ENCODE measurements around the gene MBTD1. TPM values are rescaled to one million over a fixed set of nuclear protein-coding genes. Genes with fewer than 3 reads are reported as not detected.
"Not testable (repeated sequence)": the region's sequence is repeated elsewhere in the genome, so short reads cannot be mapped to it uniquely, and the experiment has no call there.

Gene MBTD1
- total RNA-seq, result 1 to 10 TPM; 5.9 to 9.1 (median 6.3) TPM
- polyA plus RNA-seq, result 4.1 TPM
- long read RNA-seq, donor 1, partial matches to known transcripts, result 1 of 4 reads
- long read RNA-seq, donor 1, other reads (novel, unspliced or antisense), result 3 of 4 reads
- long read RNA-seq, donor 2, result 0 reads
- long read RNA-seq, donor 3, partial matches to known transcripts, result 0 of 1 reads
- long read RNA-seq, donor 3, other reads (novel, unspliced or antisense), result 1 of 1 reads
- long read RNA-seq, donor 4, partial matches to known transcripts, result 1 of 1 reads
- long read RNA-seq, donor 4, other reads (novel, unspliced or antisense), result 0 of 1 reads

DNA sequence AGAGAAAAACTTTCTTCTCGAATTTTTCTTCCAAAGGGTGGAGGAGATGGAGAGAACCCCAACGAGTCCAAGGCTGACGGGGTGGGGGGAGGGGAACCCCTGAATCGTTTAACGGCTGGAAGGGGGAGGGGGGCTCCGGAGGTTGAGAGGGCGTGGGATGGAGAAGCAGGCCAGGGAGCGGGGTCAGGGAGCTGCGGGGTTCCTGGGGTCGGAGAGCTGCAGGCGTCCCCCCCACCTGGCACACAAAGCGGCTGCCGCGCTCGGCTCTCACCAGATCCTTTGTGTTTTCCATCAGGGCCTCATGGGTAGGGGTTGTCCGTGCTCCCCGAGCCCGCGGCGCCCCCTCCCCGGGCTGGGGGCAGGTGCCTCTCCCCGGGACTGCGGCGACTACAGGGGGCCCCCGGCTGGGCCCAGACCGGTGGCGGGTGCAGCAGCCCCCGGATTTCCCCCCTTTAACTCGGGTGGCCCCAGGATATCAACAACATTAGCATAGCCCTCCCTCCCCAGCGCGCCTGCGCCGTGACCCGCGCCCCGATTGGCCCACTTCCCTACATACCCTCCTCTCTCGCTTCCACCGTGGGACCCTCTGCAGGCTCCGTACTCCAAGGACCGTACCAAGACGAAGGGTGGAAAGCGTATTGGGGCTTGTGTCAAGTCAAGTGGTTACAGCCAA, at the start of gene MBTD1:
Gene MBTD1 (minus strand): TSS at position 486 of the 673 bp plus-strand sequence. CDS start 34,888 bp downstream, outside the sequence.
- H3K27me3 ChIP-seq (ENCODE audit: control insufficient read depth, insufficient read depth), result no peaks in the 10 kb centered on the region
- WGBS, result under 1% methylated on average over 42 of the region's 42 CpGs
- H3K27ac ChIP-seq (ENCODE audit: low read length), result peak within 1 kb of the TSS; percentile 97
- H3K4me3 ChIP-seq (ENCODE audit: low read length), result peak within 1 kb of the TSS; percentile 74
- DNase-seq (peak; percentile 95 to 98 (median 97)), ATAC-seq (peak; percentile 96)
- H3K4me1 ChIP-seq (ENCODE audit: control insufficient read depth, insufficient read depth, low read length), result peaks cover 7% of the 10 kb centered on the region
- H3K9me3 ChIP-seq (ENCODE audit: control insufficient read depth, low read length), result no peaks in the 10 kb centered on the region
- intact Hi-C loops (cut with DNase I), result no loop called here

DNA sequence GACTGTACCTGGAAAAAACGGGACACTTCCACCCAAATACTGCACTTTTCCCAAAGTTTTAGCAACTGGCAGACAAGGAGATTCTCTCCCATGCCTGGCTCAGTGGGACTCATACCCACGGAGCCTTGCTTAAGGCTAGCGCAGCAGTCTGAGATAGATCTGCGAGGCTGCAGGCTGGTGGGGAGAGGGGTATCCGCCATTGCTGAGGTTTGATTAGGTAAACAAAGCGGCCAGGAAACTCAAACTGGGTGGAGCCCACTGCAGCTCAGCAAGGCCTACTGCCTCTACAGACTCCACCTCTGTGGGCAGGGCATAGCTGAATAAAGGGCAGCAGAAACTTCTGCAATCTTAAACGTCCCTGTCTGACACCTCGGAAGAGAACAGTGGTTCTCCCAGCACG, 45.3 kb upstream of the MBTD1 start:
- ATAC-seq, result no peak
- H3K27ac ChIP-seq (ENCODE audit: low read length), result no peak overlapping the region
- no peak overlapping the region for H3K4me3 ChIP-seq (ENCODE audit: low read length)
- 90% methylated on average over 9 of the region's 9 CpGs for WGBS
- H3K9me3 ChIP-seq (ENCODE audit: control insufficient read depth, low read length), result no peaks in the 10 kb centered on the region
- no peaks in the 10 kb centered on the region for H3K4me1 ChIP-seq (ENCODE audit: control insufficient read depth, insufficient read depth, low read length)
- DNase-seq, result no peak
- intact Hi-C loops (cut with DNase I), result no loop called here
- H3K27me3 ChIP-seq (ENCODE audit: control insufficient read depth, insufficient read depth), result no peaks in the 10 kb centered on the region

DNA sequence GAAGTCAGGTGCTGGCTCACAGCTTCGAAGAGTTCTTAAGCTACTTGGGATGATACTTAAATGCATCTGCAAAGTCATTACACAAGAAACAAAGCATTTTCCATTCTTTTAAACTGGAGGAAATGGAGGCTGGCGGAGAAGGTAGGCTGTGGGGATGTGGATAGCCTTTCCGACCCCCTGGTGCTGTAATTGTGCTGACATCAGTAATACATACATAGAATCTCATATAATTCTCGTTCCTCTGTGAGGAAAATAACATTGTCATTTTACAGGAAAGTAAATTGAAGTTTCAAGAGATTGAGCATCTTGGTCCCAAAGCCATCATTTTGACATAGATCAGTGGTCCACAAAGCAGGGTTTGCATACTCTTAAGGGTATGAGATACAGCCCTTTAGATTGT, 40.0 kb upstream of the MBTD1 start:
- intact Hi-C loops (cut with DNase I), result loop anchor here in 1 of 4 donors (10.0 kb wide), 2 partner anchors 235 to 815 kb away; no protein-coding TSS in a partner anchor

DNA sequence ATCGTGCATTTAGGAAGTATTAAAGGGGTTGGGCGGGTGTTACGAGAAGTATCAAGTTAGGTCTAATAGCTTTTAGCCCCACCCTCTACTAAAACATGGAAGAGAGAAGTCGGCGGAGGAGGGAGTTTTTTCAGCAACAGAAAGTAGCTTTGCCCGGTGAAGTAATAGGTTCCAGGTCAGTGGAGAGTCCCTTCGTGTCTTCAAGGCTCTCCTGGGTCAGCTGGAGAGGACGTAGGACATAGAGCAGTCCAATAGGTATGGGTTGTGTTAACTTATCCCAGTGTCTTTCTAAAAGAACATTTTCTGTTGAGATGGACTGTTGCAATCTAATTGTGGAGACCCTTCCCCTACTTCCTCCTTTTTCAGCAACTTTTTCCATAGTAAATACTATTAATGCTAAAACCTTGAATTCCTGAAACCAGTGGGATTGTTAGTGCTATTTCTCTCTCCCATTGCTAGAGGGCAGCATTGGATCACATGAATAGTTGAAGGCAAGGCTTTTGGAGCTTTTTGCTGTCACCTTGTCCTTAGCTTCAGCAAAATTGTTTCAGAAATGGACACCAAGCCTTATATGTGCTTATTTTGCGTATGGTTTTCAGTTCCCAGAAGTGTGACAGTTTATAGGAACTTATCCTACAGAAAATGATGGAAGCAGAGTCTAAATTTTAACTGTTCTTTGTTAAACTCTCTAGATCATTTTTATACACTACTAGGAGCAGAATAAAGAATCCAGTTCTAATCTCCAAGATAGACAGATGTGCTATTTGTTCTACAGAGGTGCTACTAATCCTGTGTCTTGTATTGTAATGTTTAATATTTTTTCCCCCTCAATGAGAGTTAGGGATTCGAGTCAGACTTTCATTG, 38.9 kb upstream of the MBTD1 start:
- H3K27ac ChIP-seq (ENCODE audit: low read length), result no peak overlapping the region
- H3K4me3 ChIP-seq (ENCODE audit: low read length), result no peak overlapping the region
- intact Hi-C loops (cut with DNase I), result loop anchor here in 1 of 4 donors (10.0 kb wide), 2 partner anchors 236 to 816 kb away; no protein-coding TSS in a partner anchor
- 56% methylated on average over 10 of the region's 10 CpGs for WGBS
- no peak for DNase-seq
- no peaks in the 10 kb centered on the region for H3K27me3 ChIP-seq (ENCODE audit: control insufficient read depth, insufficient read depth)
- no peaks in the 10 kb centered on the region for H3K9me3 ChIP-seq (ENCODE audit: control insufficient read depth, low read length)
- peak in 1 of 2 donors; percentile 22 for ATAC-seq
- H3K4me1 ChIP-seq (ENCODE audit: control insufficient read depth, insufficient read depth, low read length), result no peaks in the 10 kb centered on the region

More for the DNA sequence above, 40.0 kb upstream of the MBTD1 start:
- ATAC-seq, result no peak
- no peaks in the 10 kb centered on the region for H3K27me3 ChIP-seq (ENCODE audit: control insufficient read depth, insufficient read depth)
- no peaks in the 10 kb centered on the region for H3K4me1 ChIP-seq (ENCODE audit: control insufficient read depth, insufficient read depth, low read length)
- no peak overlapping the region for H3K4me3 ChIP-seq (ENCODE audit: low read length)
- DNase-seq, result no peak
- 89% methylated on average over 4 of the region's 4 CpGs for WGBS
- no peak overlapping the region for H3K27ac ChIP-seq (ENCODE audit: low read length)
- no peaks in the 10 kb centered on the region for H3K9me3 ChIP-seq (ENCODE audit: control insufficient read depth, low read length)

DNA sequence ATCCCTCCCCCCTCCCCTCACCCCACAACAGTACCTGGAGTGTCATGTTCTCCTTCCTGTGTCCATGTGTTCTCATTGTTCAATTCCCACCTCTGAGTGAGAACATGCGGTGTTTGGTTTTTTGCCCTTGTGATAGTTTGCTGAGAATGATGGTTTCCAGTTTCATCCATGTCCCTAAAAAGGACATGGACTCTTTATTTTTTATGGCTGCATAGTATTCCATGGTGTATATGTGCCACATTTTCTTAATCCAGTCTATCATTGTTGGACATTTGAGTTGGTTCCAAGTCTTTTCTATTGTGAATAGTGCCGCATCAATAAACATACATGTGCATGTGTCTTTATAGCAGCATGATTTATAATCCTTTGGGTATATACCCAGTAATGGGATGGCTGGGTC, 34.5 kb upstream of the MBTD1 start:
- H3K4me3 ChIP-seq (ENCODE audit: low read length); H3K27me3 ChIP-seq (ENCODE audit: control insufficient read depth, insufficient read depth); DNase-seq; H3K9me3 ChIP-seq (ENCODE audit: control insufficient read depth, low read length); H3K4me1 ChIP-seq (ENCODE audit: control insufficient read depth, insufficient read depth, low read length); ATAC-seq; H3K27ac ChIP-seq (ENCODE audit: low read length): not testable (repeated sequence)
- intact Hi-C loops (cut with DNase I), result loop anchor here in 1 of 4 donors (10.0 kb wide), 2 partner anchors 240 to 820 kb away; no protein-coding TSS in a partner anchor
- over 99% methylated on average over 2 of the region's 2 CpGs for WGBS

DNA sequence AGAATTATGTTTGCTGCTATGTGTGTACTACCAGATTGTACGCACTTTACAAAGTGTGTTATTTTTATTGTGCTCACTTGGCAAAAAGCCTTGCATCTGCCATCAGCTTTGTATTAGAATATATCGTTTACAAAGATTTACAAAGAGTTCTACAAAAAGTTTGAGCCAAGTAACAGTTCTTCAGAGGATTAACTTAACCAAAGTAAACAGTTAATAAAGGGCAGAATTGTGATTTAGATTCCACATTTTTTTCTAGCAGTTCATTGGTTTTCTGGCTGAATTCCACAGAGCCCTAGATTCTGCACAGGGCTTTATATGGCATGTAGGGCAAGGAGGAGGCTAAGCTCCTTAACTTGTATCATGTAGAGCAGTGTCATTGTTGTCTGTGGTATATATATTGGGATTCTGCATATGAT, 29.9 kb upstream of the MBTD1 start:
- ATAC-seq (no peak), DNase-seq (no peak)
- 60% methylated on average over 2 of the region's 2 CpGs for WGBS
- intact Hi-C loops (cut with DNase I), result loop anchor here in 1 of 4 donors (10.0 kb wide), 2 partner anchors 245 to 825 kb away; no protein-coding TSS in a partner anchor
- no peaks in the 10 kb centered on the region for H3K9me3 ChIP-seq (ENCODE audit: control insufficient read depth, low read length)
- H3K4me3 ChIP-seq (ENCODE audit: low read length), result no peak overlapping the region
- no peak overlapping the region for H3K27ac ChIP-seq (ENCODE audit: low read length)
- H3K4me1 ChIP-seq (ENCODE audit: control insufficient read depth, insufficient read depth, low read length), result no peaks in the 10 kb centered on the region
- no peaks in the 10 kb centered on the region for H3K27me3 ChIP-seq (ENCODE audit: control insufficient read depth, insufficient read depth)

DNA sequence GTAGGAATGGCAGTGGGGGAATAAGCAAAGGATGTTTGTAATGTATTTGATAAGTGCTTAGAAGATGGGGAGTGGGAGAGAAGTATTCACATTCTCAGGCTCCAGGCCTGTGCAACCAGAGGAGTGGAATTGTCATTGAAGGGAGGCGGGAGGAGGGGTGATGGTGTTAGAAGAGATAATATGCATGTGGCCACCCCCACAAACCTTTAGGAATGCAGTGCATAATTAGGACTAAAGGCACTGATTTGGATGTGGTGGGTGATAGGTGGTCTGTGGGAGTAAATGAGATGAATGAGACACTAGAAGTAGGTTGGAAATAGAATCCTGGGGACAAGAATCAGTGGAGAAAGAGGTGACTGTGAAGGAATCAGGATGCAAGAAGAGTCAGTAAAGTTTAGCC, 27.6 kb upstream of the MBTD1 start:
- H3K9me3 ChIP-seq (ENCODE audit: control insufficient read depth, low read length), result no peaks in the 10 kb centered on the region
- H3K27ac ChIP-seq (ENCODE audit: low read length), result no peak overlapping the region
- 98% methylated on average over 1 of the region's 1 CpG for WGBS
- DNase-seq (no peak), ATAC-seq (no peak)
- no peaks in the 10 kb centered on the region for H3K4me1 ChIP-seq (ENCODE audit: control insufficient read depth, insufficient read depth, low read length)
- intact Hi-C loops (cut with DNase I), result no loop called here
- H3K4me3 ChIP-seq (ENCODE audit: low read length), result no peak overlapping the region
- H3K27me3 ChIP-seq (ENCODE audit: control insufficient read depth, insufficient read depth), result no peaks in the 10 kb centered on the region

DNA sequence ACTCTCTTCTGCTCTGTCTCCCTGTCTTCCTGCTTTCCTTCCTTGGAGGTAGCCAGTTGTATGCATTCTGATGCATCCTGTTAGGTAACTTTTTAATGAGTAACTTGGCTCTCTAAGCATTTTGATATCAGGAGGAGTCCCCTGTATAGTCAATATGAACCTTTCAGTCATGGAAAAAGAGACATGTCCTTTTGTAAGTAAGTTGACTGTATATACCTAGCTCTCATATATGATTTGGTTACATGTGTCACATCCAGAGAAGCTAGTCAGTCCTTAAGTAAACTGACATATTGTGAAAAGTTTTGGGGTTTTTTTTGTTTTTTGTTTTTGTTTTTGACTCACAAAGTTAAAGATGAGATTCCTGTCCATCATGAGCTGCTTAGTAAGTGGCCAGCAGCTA, 19.3 kb upstream of the MBTD1 start:
- Histone ChIP-seq H3K27ac (ENCODE audit: low read length) (no peak overlapping the region), H3K9me3 (ENCODE audit: control insufficient read depth, low read length) (no peaks in the 10 kb centered on the region), H3K4me1 (ENCODE audit: control insufficient read depth, insufficient read depth, low read length) (no peaks in the 10 kb centered on the region), H3K4me3 (ENCODE audit: low read length) (no peak overlapping the region), H3K27me3 (ENCODE audit: control insufficient read depth, insufficient read depth) (no peaks in the 10 kb centered on the region)
- ATAC-seq (no peak), DNase-seq (no peak)
- intact Hi-C loops (cut with DNase I), result no loop called here

DNA sequence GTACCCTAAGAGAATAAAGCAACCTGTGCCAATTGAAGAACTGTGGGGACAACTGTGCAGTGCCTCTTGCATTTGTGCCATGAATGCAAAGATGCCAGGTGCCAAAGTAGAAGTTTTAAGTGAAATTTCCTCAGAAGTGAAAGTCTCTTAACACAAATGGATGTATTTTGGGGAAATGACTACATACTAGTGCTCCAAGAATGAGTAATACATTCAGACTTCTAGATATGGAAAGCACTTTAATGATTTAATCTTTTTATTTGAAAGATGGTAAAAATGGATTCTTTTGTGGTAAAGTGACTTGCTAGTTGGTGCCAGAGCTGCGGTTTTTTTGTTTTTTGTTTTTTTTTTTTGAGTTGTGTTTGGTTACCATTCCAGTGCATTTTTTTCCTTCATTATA, 15.5 kb upstream of the MBTD1 start:
- intact Hi-C loops (cut with DNase I), result no loop called here
- DNase-seq, result no peak
- WGBS, result 88% methylated on average over 1 of the region's 1 CpG
- Histone ChIP-seq H3K4me3 (ENCODE audit: low read length) (no peak overlapping the region), H3K9me3 (ENCODE audit: control insufficient read depth, low read length) (no peaks in the 10 kb centered on the region), H3K27ac (ENCODE audit: low read length) (no peak overlapping the region), H3K4me1 (ENCODE audit: control insufficient read depth, insufficient read depth, low read length) (no peaks in the 10 kb centered on the region), H3K27me3 (ENCODE audit: control insufficient read depth, insufficient read depth) (no peaks in the 10 kb centered on the region)
- ATAC-seq, result no peak

DNA sequence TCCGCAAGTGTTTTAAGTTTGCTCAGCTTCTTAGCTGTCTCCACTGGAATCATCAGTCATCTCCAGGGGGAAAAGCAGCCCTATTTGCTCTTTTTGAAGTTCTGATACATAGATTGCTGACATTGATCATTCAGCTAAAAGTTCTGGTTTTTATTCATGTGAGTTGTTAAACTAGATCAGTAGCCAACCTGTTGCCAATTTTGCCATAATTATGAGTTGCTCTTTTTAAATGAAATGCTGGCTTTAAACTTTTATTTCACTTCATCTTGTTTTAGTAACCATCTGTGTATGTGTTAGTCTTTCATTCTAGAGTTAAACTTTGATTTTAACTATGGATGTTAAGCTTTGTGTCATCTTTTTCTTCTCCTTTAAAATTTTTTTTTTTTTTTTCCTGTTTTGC, 13.0 kb upstream of the MBTD1 start:
- ATAC-seq (no peak), DNase-seq (no peak)
- intact Hi-C loops (cut with DNase I), result no loop called here
- Histone ChIP-seq H3K27ac (ENCODE audit: low read length) (no peak overlapping the region), H3K4me1 (ENCODE audit: control insufficient read depth, insufficient read depth, low read length) (no peaks in the 10 kb centered on the region), H3K9me3 (ENCODE audit: control insufficient read depth, low read length) (no peaks in the 10 kb centered on the region), H3K27me3 (ENCODE audit: control insufficient read depth, insufficient read depth) (no peaks in the 10 kb centered on the region), H3K4me3 (ENCODE audit: low read length) (no peak overlapping the region)
- 98% methylated on average over 1 of the region's 1 CpG for WGBS

DNA sequence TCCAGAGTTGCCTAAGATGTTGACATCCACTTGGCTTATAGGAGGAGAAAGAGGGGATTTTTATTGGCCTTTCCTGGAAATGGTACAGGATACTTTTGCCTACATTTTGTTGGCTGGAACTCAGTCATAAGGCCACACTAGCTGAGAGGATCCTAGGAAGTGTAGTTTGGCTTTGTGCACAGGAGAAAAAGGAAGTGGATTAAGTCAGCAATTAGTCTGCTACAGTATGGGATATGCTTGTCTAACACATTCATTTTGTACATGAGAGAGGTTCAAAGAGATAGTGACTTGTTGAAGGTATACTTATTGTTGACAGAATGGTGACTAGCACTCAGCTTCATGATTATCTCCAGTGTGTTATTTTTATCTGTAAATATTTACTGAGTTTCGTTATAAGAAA, 10.8 kb upstream of the MBTD1 start:
- intact Hi-C loops (cut with DNase I), result no loop called here
- ATAC-seq (no peak), DNase-seq (no peak)
- no peak overlapping the region for H3K27ac ChIP-seq (ENCODE audit: low read length)
- H3K27me3 ChIP-seq (ENCODE audit: control insufficient read depth, insufficient read depth), result no peaks in the 10 kb centered on the region
- H3K9me3 ChIP-seq (ENCODE audit: control insufficient read depth, low read length), result no peaks in the 10 kb centered on the region
- H3K4me1 ChIP-seq (ENCODE audit: control insufficient read depth, insufficient read depth, low read length), result no peaks in the 10 kb centered on the region
- 46% methylated on average over 1 of the region's 1 CpG for WGBS
- no peak overlapping the region for H3K4me3 ChIP-seq (ENCODE audit: low read length)
